ENCODE results near the gene POU6F1. TPM values are rescaled to one million over a fixed set of nuclear protein-coding genes. Genes with fewer than 3 reads are reported as not detected.

The POU6F1 gene
- polyA plus RNA-seq, 4 donors, result 7.4 to 16.6 (median 10.0) TPM

GRCh38 chr12:51171884-51172514 lies 45.9 kb downstream of the POU6F1 start:
- no peak for DNase-seq (ENCODE audit: low read depth in 4 of 4, low spot score in 3 of 4)

GRCh38 chr12:51163795-51164194 lies 54.1 kb downstream of the POU6F1 start:
- DNase-seq (ENCODE audit: low read depth in 4 of 4, low spot score in 3 of 4), result no peak

DNA sequence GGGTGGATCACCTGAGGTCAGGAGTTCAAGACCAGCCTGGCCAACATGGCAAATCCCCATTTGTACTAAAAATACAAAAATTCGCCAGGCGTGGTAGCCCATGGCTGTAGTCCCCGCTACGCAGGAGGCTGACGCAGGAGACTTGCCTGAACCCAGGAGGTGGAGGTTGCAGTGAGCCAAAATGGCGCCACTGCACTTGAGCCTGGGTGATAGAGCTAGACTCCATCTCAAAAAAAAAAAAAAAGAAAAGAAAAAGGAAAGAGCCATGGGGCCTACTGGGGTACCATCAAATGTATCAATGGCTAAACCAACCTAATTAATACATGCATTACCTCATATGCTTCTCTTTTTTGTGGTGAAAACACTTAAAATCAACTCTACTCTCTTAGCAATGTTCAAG lies 55.6 kb downstream of the POU6F1 start:
- no peak for DNase-seq (ENCODE audit: low read depth in 4 of 4, low spot score in 3 of 4)

GRCh38 chr12:51160814-51161459 lies 56.9 kb downstream of the POU6F1 start:
- DNase-seq (ENCODE audit: low read depth in 4 of 4, low spot score in 3 of 4), result no peak

DNA sequence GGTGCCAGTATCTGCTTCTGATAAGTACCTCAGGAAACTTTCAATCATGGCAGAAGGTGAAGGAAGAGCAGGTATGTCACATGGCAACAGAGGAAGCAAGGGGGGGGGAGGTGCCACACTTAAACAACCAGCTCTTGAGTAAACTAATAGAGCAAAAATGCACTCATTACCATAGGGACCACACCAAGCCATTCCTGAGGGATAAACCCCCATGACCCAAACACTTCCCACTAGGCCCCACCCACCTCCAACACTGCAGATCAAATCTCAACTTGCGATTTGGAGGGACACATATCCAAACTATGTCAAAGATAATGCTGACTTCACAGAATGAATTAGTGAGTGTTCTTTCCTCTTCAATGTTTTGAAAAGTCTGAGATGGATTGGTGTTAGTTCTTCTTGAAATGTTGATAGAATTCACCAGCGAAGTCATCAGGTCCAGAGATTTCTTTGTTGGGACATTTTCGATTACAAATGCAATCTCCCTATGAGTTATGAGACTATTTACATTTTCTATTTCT lies 61.6 kb downstream of the POU6F1 start:
- no peak for DNase-seq (ENCODE audit: low read depth in 4 of 4, low spot score in 3 of 4)

- DNase-seq (ENCODE audit: low read depth in 4 of 4, low spot score in 3 of 4), result no peak
Measured at GRCh38 chr12:51152953-51153352, 64.9 kb downstream of the POU6F1 start.

DNA sequence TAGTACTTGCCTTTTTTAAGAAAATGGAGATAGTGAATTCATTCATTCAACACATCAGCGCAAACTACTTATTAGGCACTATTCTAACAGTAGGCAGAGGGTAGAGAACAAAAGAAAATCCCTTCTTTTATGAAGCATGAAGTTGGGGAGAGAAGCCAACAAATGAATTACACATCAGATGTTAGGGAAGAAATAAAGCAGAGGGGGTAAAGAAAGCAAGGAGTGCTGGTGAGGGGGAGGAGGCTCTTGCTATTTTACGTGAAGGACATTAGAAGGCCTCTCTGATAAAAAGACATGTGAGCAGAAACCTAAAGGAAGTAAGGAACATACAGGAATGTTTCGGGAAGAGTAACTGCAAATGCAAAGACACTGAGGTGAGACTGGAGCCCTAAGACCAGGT lies 67.1 kb downstream of the POU6F1 start:
- no peak for DNase-seq (ENCODE audit: low read depth in 4 of 4, low spot score in 3 of 4)

- no peak for DNase-seq (ENCODE audit: low read depth in 4 of 4, low spot score in 3 of 4)
Measured at GRCh38 chr12:51147309-51147708, 70.6 kb downstream of the POU6F1 start.

- DNase-seq (ENCODE audit: low read depth in 4 of 4, low spot score in 3 of 4), result no peak
Measured at GRCh38 chr12:51139292-51139844, 78.5 kb downstream of the POU6F1 start.

Other genes starting within 250 kb of the POU6F1 start
- 10 to 100 TPM; 35.8 to 60.2 (median 51.1) TPM for gene SLC11A2, start 191.7 kb downstream of the POU6F1 start, polyA plus RNA-seq (ENCODE audit: insufficient read length in 4 of 4)
- gene LETMD1, start 169.7 kb downstream of the POU6F1 start, polyA plus RNA-seq (ENCODE audit: insufficient read length in 4 of 4), result 100 to 1,000 TPM in 2 of 4 donors, 10 to 100 TPM in 2; 77.6 to 137 (median 97.6) TPM
- gene CSRNP2, start 134.5 kb downstream of the POU6F1 start, polyA plus RNA-seq (ENCODE audit: insufficient read length in 4 of 4), result 10 to 100 TPM; 37.5 to 46.6 (median 40.4) TPM
- gene TFCP2, start 44.9 kb downstream of the POU6F1 start, polyA plus RNA-seq (ENCODE audit: insufficient read length in 4 of 4), result 10 to 100 TPM; 44.2 to 65.5 (median 59.6) TPM
- gene DAZAP2, start 20.8 kb upstream of the POU6F1 start, polyA plus RNA-seq (ENCODE audit: insufficient read length in 4 of 4), result 100 to 1,000 TPM; 152 to 298 (median 275) TPM
- gene SMAGP, start 52.4 kb upstream of the POU6F1 start, polyA plus RNA-seq (ENCODE audit: insufficient read length in 4 of 4), result 10 to 100 TPM; 11.2 to 26.2 (median 22.8) TPM
- 1 to 10 TPM; 2.4 to 4.0 (median 3.3) TPM for gene BIN2, start 106.1 kb upstream of the POU6F1 start, polyA plus RNA-seq (ENCODE audit: insufficient read length in 4 of 4)
- under 1 TPM in 1 of 4 donors, not detected in 3; 0.19 TPM for gene CELA1, start 128.6 kb upstream of the POU6F1 start, polyA plus RNA-seq (ENCODE audit: insufficient read length in 4 of 4)
- gene GALNT6, start 173.3 kb upstream of the POU6F1 start, polyA plus RNA-seq (ENCODE audit: insufficient read length in 4 of 4), result 1 to 10 TPM; 1.4 to 7.5 (median 5.6) TPM
- gene SLC4A8, start 206.8 kb upstream of the POU6F1 start, polyA plus RNA-seq (ENCODE audit: insufficient read length in 4 of 4), result 1 to 10 TPM; 3.7 to 4.6 (median 4.1) TPM

Data from left renal pelvis (tissue), 4 donors.